ENCODE measurements around the gene SLC25A47.

DNA sequence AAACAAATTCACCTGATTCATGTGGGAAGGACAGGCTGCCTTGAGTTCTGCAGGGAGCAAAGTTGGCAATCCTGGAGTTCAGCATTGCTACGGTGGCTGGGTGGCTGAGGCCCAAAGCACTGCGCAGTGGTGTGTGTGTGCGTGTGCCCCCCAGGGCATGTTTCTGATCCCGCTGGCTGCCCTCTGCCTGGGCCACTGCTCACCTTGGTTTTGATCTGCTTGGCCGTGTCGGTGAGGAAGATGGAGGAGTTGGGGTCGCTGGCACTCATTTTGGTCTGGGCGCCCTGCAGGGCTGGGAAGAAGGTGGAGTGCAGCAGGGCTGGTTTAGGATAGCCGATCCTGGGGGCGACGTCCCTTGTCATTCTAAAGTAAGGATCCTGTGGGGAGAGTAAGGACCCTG, 19.1 kb downstream of the SLC25A47 start:
- TF ChIP-seq, protein P1, sequence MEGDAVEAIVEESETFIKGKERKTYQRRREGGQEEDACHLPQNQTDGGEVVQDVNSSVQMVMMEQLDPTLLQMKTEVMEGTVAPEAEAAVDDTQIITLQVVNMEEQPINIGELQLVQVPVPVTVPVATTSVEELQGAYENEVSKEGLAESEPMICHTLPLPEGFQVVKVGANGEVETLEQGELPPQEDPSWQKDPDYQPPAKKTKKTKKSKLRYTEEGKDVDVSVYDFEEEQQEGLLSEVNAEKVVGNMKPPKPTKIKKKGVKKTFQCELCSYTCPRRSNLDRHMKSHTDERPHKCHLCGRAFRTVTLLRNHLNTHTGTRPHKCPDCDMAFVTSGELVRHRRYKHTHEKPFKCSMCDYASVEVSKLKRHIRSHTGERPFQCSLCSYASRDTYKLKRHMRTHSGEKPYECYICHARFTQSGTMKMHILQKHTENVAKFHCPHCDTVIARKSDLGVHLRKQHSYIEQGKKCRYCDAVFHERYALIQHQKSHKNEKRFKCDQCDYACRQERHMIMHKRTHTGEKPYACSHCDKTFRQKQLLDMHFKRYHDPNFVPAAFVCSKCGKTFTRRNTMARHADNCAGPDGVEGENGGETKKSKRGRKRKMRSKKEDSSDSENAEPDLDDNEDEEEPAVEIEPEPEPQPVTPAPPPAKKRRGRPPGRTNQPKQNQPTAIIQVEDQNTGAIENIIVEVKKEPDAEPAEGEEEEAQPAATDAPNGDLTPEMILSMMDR (IDR thresholded peaks at IDR 0.05): no peak
- no peak for TF ChIP-seq POLR2A (IDR thresholded peaks at IDR 0.05)
